Astrocyte (in vitro differentiated cells and primary cell): ENCODE results near the gene ATG7. TPM values are rescaled to one million over a fixed set of nuclear protein-coding genes. Genes with fewer than 3 reads are reported as not detected.
A peak's percentile ranks its signal among the peaks of the same experiment; 100 is the strongest.

Experiments used
- DNase-seq: peaks from one replicate; pipeline ENCODE4 v3.0.0-alpha.2; 2010; ENCODE audit warnings: low read depth
- FAIRE-seq: peaks from 2 replicates; lab custom pipeline; 2011; peaks lifted over from hg19 to GRCh38; lab: Jason Lieb, UNC
- H2AFZ ChIP-seq: 2 replicates; pipeline ENCODE4 v1.6.0; 2012; ENCODE audit warnings: low read depth, low read length, inconsistent platforms
- H3K27ac ChIP-seq: 2 replicates; pipeline ENCODE4 v1.5.1; 2011; ENCODE audit warnings: low read depth, low read length, inconsistent platforms
- H3K27me3 ChIP-seq: 2 replicates; pipeline ENCODE4 v1.6.0; 2011; ENCODE audit warnings: low read length, inconsistent platforms; ENCODE audit not compliant: insufficient read depth
- H3K36me3 ChIP-seq: 2 replicates; pipeline ENCODE4 v1.5.1; 2011; ENCODE audit warnings: low read length, inconsistent platforms; ENCODE audit not compliant: insufficient read depth
- H3K4me1 ChIP-seq: 2 replicates; pipeline ENCODE4 v1.5.1; 2011; ENCODE audit warnings: low read length, inconsistent platforms; ENCODE audit not compliant: insufficient read depth
- H3K4me2 ChIP-seq: 2 replicates; pipeline ENCODE4 v1.6.0; 2012; ENCODE audit warnings: low read length, inconsistent platforms
- H3K4me3 ChIP-seq: 2 replicates; pipeline ENCODE4 v1.5.1; 2011; ENCODE audit warnings: low read depth, mild to moderate bottlenecking, low read length, inconsistent platforms; ENCODE audit not compliant: insufficient read depth
- H3K79me2 ChIP-seq: 2 replicates; pipeline ENCODE4 v1.6.0; 2012; ENCODE audit warnings: mild to moderate bottlenecking, low read length, inconsistent platforms; ENCODE audit not compliant: insufficient read depth
- H3K9ac ChIP-seq: 2 replicates; pipeline ENCODE4 v1.6.0; 2012; ENCODE audit warnings: mild to moderate bottlenecking, low read length, inconsistent platforms
- H3K9me3 ChIP-seq: 2 replicates; pipeline ENCODE4 v1.5.1; 2012; ENCODE audit warnings: low read depth, mild to moderate bottlenecking, low read length, inconsistent platforms; ENCODE audit not compliant: insufficient read depth
- H4K20me1 ChIP-seq: 2 replicates; pipeline ENCODE4 v1.6.0; 2012; ENCODE audit warnings: low read length, inconsistent platforms; ENCODE audit not compliant: insufficient read depth
- H3K27ac Mint-ChIP-seq: one replicate; pipeline ENCODE4 v1.8.0; 2021; ENCODE audit warnings: mild to moderate bottlenecking, mixed read lengths; ENCODE audit not compliant: unreplicated experiment
- H3K27me3 Mint-ChIP-seq: one replicate; pipeline ENCODE4 v1.8.0; 2021; ENCODE audit warnings: low read depth, mixed read lengths; ENCODE audit not compliant: unreplicated experiment
- H3K36me3 Mint-ChIP-seq: one replicate; pipeline ENCODE4 v1.8.0; 2021; ENCODE audit warnings: low read depth, mixed read lengths; ENCODE audit not compliant: unreplicated experiment
- H3K4me1 Mint-ChIP-seq: one replicate; pipeline ENCODE4 v1.8.0; 2021; ENCODE audit warnings: low read depth, mixed read lengths; ENCODE audit not compliant: unreplicated experiment
- H3K4me3 Mint-ChIP-seq: one replicate; pipeline ENCODE4 v1.8.0; 2021; ENCODE audit warnings: mild to moderate bottlenecking, moderate library complexity, mixed read lengths; ENCODE audit not compliant: unreplicated experiment
- H3K9me3 Mint-ChIP-seq: one replicate; pipeline ENCODE4 v1.8.0; 2021; ENCODE audit warnings: mild to moderate bottlenecking, mixed read lengths; ENCODE audit not compliant: unreplicated experiment
- CTCF ChIP-seq: IDR thresholded peaks from 2 replicates; pipeline ENCODE4 v1.5.1; 2011; ENCODE audit warnings: low read depth, mild to moderate bottlenecking, inconsistent platforms, low read length, moderate library complexity; ENCODE audit not compliant: insufficient read depth
- EZH2 ChIP-seq: IDR thresholded peaks from 2 replicates; pipeline ENCODE4 v1.6.1; 2012; ENCODE audit warnings: mild to moderate bottlenecking, low read length, inconsistent platforms; ENCODE audit not compliant: insufficient read depth
- total RNA-seq: library from RNA; stranded (reverse); gene quantifications from 2 replicates; pipeline ENCODE4 v1.2.1, GENCODE V29; 2021

ATG7 gene
- total RNA-seq, 1 donor from 2014 or later = 29.5 TPM

GRCh38 chr3:11275926-11276325, 3.7 kb downstream of the ATG7 start:
- Histone ChIP-seq H3K9ac (no peak overlapping the region), H3K4me1 (peaks cover 21% of the 10 kb centered on the region), H4K20me1 (peaks cover 5% of the 10 kb centered on the region), H3K36me3 (peaks cover 2% of the 10 kb centered on the region), H3K4me3 (no peak overlapping the region), H3K4me2 (no peak overlapping the region), H3K9me3 (no peaks in the 10 kb centered on the region), H3K79me2 (peaks cover 64% of the 10 kb centered on the region), H3K27me3 (no peaks in the 10 kb centered on the region), H3K27ac (no peak overlapping the region), H2AFZ (no peak overlapping the region)
- no peak for FAIRE-seq
- Mint-ChIP-seq H3K36me3 (peaks cover 10% of the 10 kb centered on the region), H3K4me3 (no peak overlapping the region), H3K27ac (no peak overlapping the region), H3K4me1 (peaks cover 15% of the 10 kb centered on the region), H3K27me3 (no peaks in the 10 kb centered on the region), H3K9me3 (peaks cover 2% of the 10 kb centered on the region)
- no peak for DNase-seq
- no peak for TF ChIP-seq CTCF
- no peak for TF ChIP-seq EZH2

- Histone ChIP-seq H3K9me3 (no peaks in the 10 kb centered on the region), H3K79me2 (peaks cover 68% of the 10 kb centered on the region), H3K4me1 (peaks cover 21% of the 10 kb centered on the region), H4K20me1 (peaks cover 5% of the 10 kb centered on the region), H3K27ac (no peak overlapping the region), H3K27me3 (no peaks in the 10 kb centered on the region), H3K4me2 (peak overlapping the region; percentile 35), H3K4me3 (no peak overlapping the region), H3K9ac (no peak overlapping the region), H2AFZ (no peak overlapping the region), H3K36me3 (peaks cover 7% of the 10 kb centered on the region)
- no peak for TF ChIP-seq EZH2
- TF ChIP-seq CTCF = no peak
- no peak for FAIRE-seq
- Mint-ChIP-seq H3K27ac (no peak overlapping the region), H3K4me1 (peaks cover 15% of the 10 kb centered on the region), H3K27me3 (no peaks in the 10 kb centered on the region), H3K36me3 (peaks cover 11% of the 10 kb centered on the region), H3K9me3 (peaks cover 2% of the 10 kb centered on the region), H3K4me3 (no peak overlapping the region)
- DNase-seq = no peak
These were observed 4.7 kb downstream of the ATG7 start for GRCh38 chr3:11276901-11277300.

GRCh38 chr3:11282250-11283138, 10.3 kb downstream of the ATG7 start:
- Mint-ChIP-seq H3K27ac (no peak overlapping the region), H3K36me3 (peaks cover 8% of the 10 kb centered on the region), H3K27me3 (no peaks in the 10 kb centered on the region), H3K4me1 (peaks cover 15% of the 10 kb centered on the region), H3K9me3 (no peaks in the 10 kb centered on the region), H3K4me3 (no peak overlapping the region)
- no peak overlapping the region for H3K4me3 ChIP-seq
- H3K36me3 ChIP-seq = peaks cover 19% of the 10 kb centered on the region
- peak overlapping the region; percentile 5 for H3K27ac ChIP-seq
- no peak overlapping the region for H2AFZ ChIP-seq
- no peaks in the 10 kb centered on the region for H3K9me3 ChIP-seq
- DNase-seq (no peak), FAIRE-seq (no peak)
- H3K27me3 ChIP-seq = no peaks in the 10 kb centered on the region
- H4K20me1 ChIP-seq = no peaks in the 10 kb centered on the region
- peaks cover 23% of the 10 kb centered on the region for H3K4me1 ChIP-seq
- H3K4me2 ChIP-seq = peak overlapping the region; percentile 12
- H3K79me2 ChIP-seq = peaks cover 62% of the 10 kb centered on the region
- TF ChIP-seq CTCF = no peak
- no peak for TF ChIP-seq EZH2
- no peak overlapping the region for H3K9ac ChIP-seq
